Pancreas (tissue), 10 donors: ENCODE results near the gene LRMDA. TPM values are rescaled to one million over a fixed set of nuclear protein-coding genes. Genes with fewer than 3 reads are reported as not detected.

Source experiments
- ATAC-seq, 4 donors: fragments of 200-7000 bp; cut with Tn5 transposase; one replicate each; pipeline versions ENCODE4 v1.8.0 to v1.9.1; 2020; ENCODE audit warnings: mild to moderate bottlenecking in 4 of 4, moderate library complexity in 4 of 4
- DNase-seq, 6 donors: peaks; one replicate each; pipeline ENCODE4 v3.0.0-alpha.2; 2020
- FAIRE-seq: peaks from 2 replicates; lab custom pipeline; 2012; peaks lifted over from hg19 to GRCh38; lab: Jason Lieb, UNC
- H3K27ac ChIP-seq, 4 donors: fragments of 200-600 bp; sonication (generic); 1 replicate in 3 of 4; 2 replicates in 1 of 4; pipeline versions ENCODE4 v1.5.0 to v1.8.0; 2020
- H3K27me3 ChIP-seq, 4 donors: fragments of 200-600 bp; one replicate each; pipeline ENCODE4 v1.8.0; 2021
- H3K36me3 ChIP-seq, 3 donors: fragments of 200-600 bp; sonication (generic) in 1 of 3; one replicate each; pipeline versions ENCODE4 v1.5.0 to v1.8.0; 2020 to 2021
- H3K4me1 ChIP-seq, 3 donors: fragments of 200-600 bp; one replicate each; pipeline ENCODE4 v1.8.0; 2021
- H3K4me3 ChIP-seq, 4 donors: fragments of 200-600 bp; sonication (generic) in 2 of 4; one replicate each; pipeline versions ENCODE4 v1.5.0 to v1.8.0; 2020 to 2021
- H3K9me3 ChIP-seq, 4 donors: fragments of 200-600 bp; one replicate each; pipeline ENCODE4 v1.8.0; 2021
- CTCF ChIP-seq, 4 donors: fragments of 200-600 bp; sonication (generic) in 3 of 4; IDR thresholded peaks; one replicate each; pipeline versions ENCODE4 v1.5.0 to v1.8.0; 2021; ENCODE audit warnings: antibody characterized with exemption in 4 of 4
- WGBS, 2 donors: extraction: QIAGEN DNeasy Blood & Tissue Kit; methylation state at CpG; one replicate each; pipeline ENCODE4 v1.1.7; 2013; 5-methylcytosine and 5-hydroxymethylcytosine counted together
- intact Hi-C, 3 donors: fragments of 100-400 bp; cut with DNase I; formaldehyde crosslinking; loops; one replicate each; pipeline versions ENCODE4 v1.11.1 to v1.14.2; 2022
- polyA plus RNA-seq, 2 donors: library from polyadenylated mRNA; stranded (reverse); fragments of 200-250 nt; gene quantifications; one replicate each; pipeline ENCODE4 v1.2.3, GENCODE V29; 2013
- total RNA-seq, 6 donors: library from RNA; stranded (reverse); fragmentation: NEBNext Ultra II Directional in 4 of 6; extraction: Animal tissue kit (Norgen Biotek cat#: 25700) in 4 of 6; gene quantifications; one replicate each; pipeline versions ENCODE4 v1.2.1 to v1.2.4, GENCODE V29; 2021 to 2023
- donor health status: healthy with polysubstance abuse.
- donor health status: DM: no; HTN: no; CAD: no; lungs with moderate emphysema.
- donor health status: DM: no; HTN: no; CAD: no.
- donor health status: control.
- donor health status: control.
- donor health status: Bipolar disorder and iron deficiency.
- donor health status: DM: yes; HTN: yes; CAD: no.
- donor health status: DM: no; HTN: no; CAD: no.
- donor health status: DM: no; HTN: no; CAD: no.
- donor health status: DM: yes; HTN: yes; CAD: no.

LRMDA gene
- total and polyA plus RNA-seq, 8 donors, result 4.6 to 21.2 (median 13.4) TPM

- H3K4me1 ChIP-seq, result no peaks in the 10 kb centered on the region
- ATAC-seq (no peak), DNase-seq (no peak), FAIRE-seq (no peak)
- no peak for TF ChIP-seq CTCF (IDR thresholded peaks at IDR 0.05)
- H3K36me3 ChIP-seq, result no peaks in the 10 kb centered on the region
- WGBS, 2 donors, result 97% methylated on average over 2 of the region's 2 CpGs
- H3K27ac ChIP-seq, result no peak overlapping the region
- H3K9me3 ChIP-seq, result peaks cover 0 to 4% (median 0%) of the 10 kb centered on the region in 4 donors
- intact Hi-C loops, result no loop called here
- H3K27me3 ChIP-seq, result no peaks in the 10 kb centered on the region
- H3K4me3 ChIP-seq, result no peak overlapping the region
Observed at GRCh38 chr10:76341740-76342139, 910.3 kb downstream of the LRMDA start.

- DNase-seq (no peak), FAIRE-seq (no peak), ATAC-seq (no peak)
- H3K9me3 ChIP-seq, result peaks cover 0 to 4% (median 0%) of the 10 kb centered on the region in 4 donors
- H3K4me1 ChIP-seq, result no peaks in the 10 kb centered on the region
- no peak overlapping the region for H3K27ac ChIP-seq
- intact Hi-C loops, result no loop called here
- no peaks in the 10 kb centered on the region for H3K27me3 ChIP-seq
- TF ChIP-seq CTCF (IDR thresholded peaks at IDR 0.05), result no peak
- H3K36me3 ChIP-seq, result no peaks in the 10 kb centered on the region
- no peak overlapping the region for H3K4me3 ChIP-seq
Observed at GRCh38 chr10:76342996-76343395, 911.6 kb downstream of the LRMDA start.

GRCh38 chr10:76347832-76348231, 916.4 kb downstream of the LRMDA start:
- DNase-seq, result no peak
- Histone ChIP-seq H3K4me1 (no peaks in the 10 kb centered on the region), H3K27ac (no peak overlapping the region), H3K4me3 (no peak overlapping the region), H3K9me3 (peaks cover 0 to 4% (median 0%) of the 10 kb centered on the region in 4 donors), H3K36me3 (no peaks in the 10 kb centered on the region), H3K27me3 (no peaks in the 10 kb centered on the region)
- FAIRE-seq, result no peak
- no peak for ATAC-seq
- WGBS, 2 donors, result 90 to 93% methylated on average over 2 of the region's 2 CpGs
- intact Hi-C loops, result no loop called here
- TF ChIP-seq CTCF (IDR thresholded peaks at IDR 0.05), result no peak

GRCh38 chr10:76350583-76350982, 919.2 kb downstream of the LRMDA start:
- 88 to 92% methylated on average over 4 of the region's 4 CpGs for WGBS, 2 donors
- DNase-seq (no peak), FAIRE-seq (no peak), ATAC-seq (no peak)
- H3K9me3 ChIP-seq, result no peaks in the 10 kb centered on the region
- no peaks in the 10 kb centered on the region for H3K27me3 ChIP-seq
- no peak overlapping the region for H3K4me3 ChIP-seq
- intact Hi-C loops, result no loop called here
- TF ChIP-seq CTCF (IDR thresholded peaks at IDR 0.05), result no peak
- H3K4me1 ChIP-seq, result no peaks in the 10 kb centered on the region
- H3K36me3 ChIP-seq, result no peaks in the 10 kb centered on the region
- no peak overlapping the region for H3K27ac ChIP-seq

GRCh38 chr10:76352300-76352699, 920.9 kb downstream of the LRMDA start:
- no peak for TF ChIP-seq CTCF (IDR thresholded peaks at IDR 0.05)
- 96 to 98% methylated on average over 5 of the region's 5 CpGs for WGBS, 2 donors
- intact Hi-C loops, result no loop called here
- no peaks in the 10 kb centered on the region for H3K27me3 ChIP-seq
- H3K36me3 ChIP-seq, result no peaks in the 10 kb centered on the region
- no peaks in the 10 kb centered on the region for H3K9me3 ChIP-seq
- H3K4me1 ChIP-seq, result no peaks in the 10 kb centered on the region
- DNase-seq (no peak), ATAC-seq (no peak), FAIRE-seq (no peak)
- H3K4me3 ChIP-seq, result no peak overlapping the region
- H3K27ac ChIP-seq, result no peak overlapping the region
